RPMI7951 (cell line): ENCODE measurements around the gene MTSS2. TPM values are rescaled to one million over a fixed set of nuclear protein-coding genes. Genes with fewer than 3 reads are reported as not detected.
A peak's percentile ranks its signal among the peaks of the same experiment; 100 is the strongest.

Source experiments
- DNase-seq: peaks from one replicate; pipeline ENCODE4 v3.0.0-alpha.2; 2012; ENCODE audit warnings: low read depth
- total RNA-seq: library from RNA; depleted of rRNA; stranded (reverse); fragments of >200 nt; shearing (Covaris generic); gene quantifications from 2 replicates; pipeline ENCODE4 v1.2.3, GENCODE V29; 2014; rRNA removed

MTSS2 gene
- 7.3 and 22.1 TPM in 2 replicates for total RNA-seq

GRCh38 chr16:70685938-70686375, at the start of gene MTSS2:
Gene MTSS2, minus strand, starts transcription at chr16:70686053. Its CDS starts 262 bp downstream, at chr16:70685791.
- DNase-seq = peak; percentile 86

- no peak for DNase-seq
These were observed 49.5 kb upstream of the MTSS2 start for GRCh38 chr16:70735141-70735979.

- DNase-seq = no peak
These were observed 48.8 kb upstream of the MTSS2 start for GRCh38 chr16:70734522-70735095.

GRCh38 chr16:70730944-70731343, 45.1 kb upstream of the MTSS2 start:
- no peak for DNase-seq

- no peak for DNase-seq
These were observed 44.2 kb upstream of the MTSS2 start for GRCh38 chr16:70730031-70730430.

GRCh38 chr16:70729292-70729691, 43.4 kb upstream of the MTSS2 start:
- no peak for DNase-seq

- DNase-seq = no peak
These were observed 42.3 kb upstream of the MTSS2 start for GRCh38 chr16:70728150-70728549.

- DNase-seq = no peak
These were observed 41.1 kb upstream of the MTSS2 start for GRCh38 chr16:70726892-70727361.

- peak; percentile 23 for DNase-seq
These were observed 40.3 kb upstream of the MTSS2 start for GRCh38 chr16:70725912-70726828.

GRCh38 chr16:70725024-70725911, 39.4 kb upstream of the MTSS2 start:
- no peak for DNase-seq

- DNase-seq = no peak
These were observed 38.5 kb upstream of the MTSS2 start for GRCh38 chr16:70724146-70725023.

- no peak for DNase-seq
These were observed 37.9 kb upstream of the MTSS2 start for GRCh38 chr16:70723740-70724145.

- no peak for DNase-seq
These were observed 35.5 kb upstream of the MTSS2 start for GRCh38 chr16:70721202-70721963.

GRCh38 chr16:70720425-70721201, 34.8 kb upstream of the MTSS2 start:
- no peak for DNase-seq

GRCh38 chr16:70717065-70717464, 31.2 kb upstream of the MTSS2 start:
- DNase-seq = no peak

- peak; percentile 70 for DNase-seq
These were observed 30.1 kb upstream of the MTSS2 start for GRCh38 chr16:70715860-70716357.

- peak; percentile 99 for DNase-seq
These were observed 29.4 kb upstream of the MTSS2 start for GRCh38 chr16:70715055-70715858.
